AG04450 (cell line): Measurements from ENCODE around the gene DNMT3A. TPM values are rescaled to one million over a fixed set of nuclear protein-coding genes. Genes with fewer than 3 reads are reported as not detected.

Experiments used
- CTCF ChIA-PET: fragments of 300-600, 350-600 bp; formaldehyde crosslinking; extraction: SDS; loops from one replicate; lab custom pipeline; 2022; ENCODE audit warnings: antibody characterized with exemption, inconsistent platforms; lab: Charles Lee
- POLR2A ChIA-PET: fragments of 350-600 bp; formaldehyde crosslinking; extraction: SDS; loops from one replicate; lab custom pipeline; 2021; ENCODE audit warnings: antibody characterized with exemption, inconsistent platforms; lab: Yijun Ruan, JAX
- DNase-seq: peaks from one replicate; pipeline ENCODE4 v3.0.0-alpha.2; 2011; ENCODE audit warnings: low read depth, low spot score
- H3K27ac ChIP-seq: one replicate; pipeline ENCODE4 v1.5.1; 2012; ENCODE audit warnings: low read depth, low read length, control low read depth
- H3K27me3 ChIP-seq: one replicate; pipeline ENCODE4 v1.6.0; 2012; ENCODE audit warnings: low read length; ENCODE audit not compliant: control insufficient read depth, insufficient read depth
- H3K4me3 ChIP-seq: 2 replicates; pipeline ENCODE4 v1.5.1; 2011; ENCODE audit warnings: mild to moderate bottlenecking, low read depth, low read length, control low read depth
- H3K9me3 ChIP-seq: 2 replicates; pipeline ENCODE4 v1.5.1; 2012; ENCODE audit warnings: low read length; ENCODE audit not compliant: control insufficient read depth, insufficient read depth
- polyA plus RNA-seq: library from polyadenylated mRNA; depleted of rRNA; stranded (reverse); fragments of >200 nt; gene quantifications from 2 replicates; pipeline ENCODE4 v1.2.3, GENCODE V29; 2011
- TF ChIP-seq, protein P1 (sequence below): IDR thresholded peaks from 2 replicates; pipeline ENCODE4 v1.5.1; 2011; ENCODE audit warnings: low read depth, low read length, control low read depth, inconsistent platforms

Gene DNMT3A
- polyA plus RNA-seq, 1 experiment, result 4.1 TPM

DNA sequence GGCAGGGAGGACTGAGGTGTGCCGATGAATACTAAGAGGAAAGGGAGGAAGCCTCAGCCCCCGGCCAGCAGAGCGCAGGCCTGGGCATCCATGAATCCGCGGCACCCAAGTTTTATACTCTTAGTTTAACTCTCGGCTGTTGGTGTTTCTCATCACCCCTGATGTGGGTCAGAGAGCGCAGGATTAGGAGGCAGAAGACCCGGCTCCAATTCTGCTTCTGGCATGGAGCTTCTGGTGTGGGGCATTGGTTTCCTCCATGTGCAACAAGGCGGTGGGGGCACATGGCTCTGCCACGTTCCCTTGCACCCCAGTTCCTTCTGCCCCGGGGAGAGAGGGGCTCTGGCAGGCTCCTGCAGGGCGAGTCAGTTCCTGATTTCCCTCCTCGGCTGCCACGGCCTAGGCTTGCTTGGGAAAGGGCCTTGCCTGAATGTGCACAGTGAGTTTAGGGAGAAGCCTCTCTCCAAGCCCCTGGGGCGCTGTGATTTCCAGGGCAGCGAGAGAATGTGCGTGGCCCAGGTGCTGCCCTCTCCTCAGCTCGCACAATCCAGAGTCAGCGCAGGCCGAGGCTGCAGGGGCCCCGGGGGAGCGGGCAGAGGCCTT is 36.2 kb upstream of the DNMT3A start:
- TF ChIP-seq, protein P1, sequence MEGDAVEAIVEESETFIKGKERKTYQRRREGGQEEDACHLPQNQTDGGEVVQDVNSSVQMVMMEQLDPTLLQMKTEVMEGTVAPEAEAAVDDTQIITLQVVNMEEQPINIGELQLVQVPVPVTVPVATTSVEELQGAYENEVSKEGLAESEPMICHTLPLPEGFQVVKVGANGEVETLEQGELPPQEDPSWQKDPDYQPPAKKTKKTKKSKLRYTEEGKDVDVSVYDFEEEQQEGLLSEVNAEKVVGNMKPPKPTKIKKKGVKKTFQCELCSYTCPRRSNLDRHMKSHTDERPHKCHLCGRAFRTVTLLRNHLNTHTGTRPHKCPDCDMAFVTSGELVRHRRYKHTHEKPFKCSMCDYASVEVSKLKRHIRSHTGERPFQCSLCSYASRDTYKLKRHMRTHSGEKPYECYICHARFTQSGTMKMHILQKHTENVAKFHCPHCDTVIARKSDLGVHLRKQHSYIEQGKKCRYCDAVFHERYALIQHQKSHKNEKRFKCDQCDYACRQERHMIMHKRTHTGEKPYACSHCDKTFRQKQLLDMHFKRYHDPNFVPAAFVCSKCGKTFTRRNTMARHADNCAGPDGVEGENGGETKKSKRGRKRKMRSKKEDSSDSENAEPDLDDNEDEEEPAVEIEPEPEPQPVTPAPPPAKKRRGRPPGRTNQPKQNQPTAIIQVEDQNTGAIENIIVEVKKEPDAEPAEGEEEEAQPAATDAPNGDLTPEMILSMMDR, result no peak
- POLR2A ChIA-PET, result no interaction called here
- no peak overlapping the region for H3K4me3 ChIP-seq
- DNase-seq, result no peak
- H3K9me3 ChIP-seq, result peaks cover 16% of the 10 kb centered on the region
- CTCF ChIA-PET, result interaction anchor here (0.6 to 3.8 kb wide), 3 partner anchors 11 to 173 kb away, joined by 6 to 49 read pairs (median 6); no protein-coding TSS in a partner anchor
- H3K27ac ChIP-seq, result no peak overlapping the region
- H3K27me3 ChIP-seq, result no peaks in the 10 kb centered on the region

DNA sequence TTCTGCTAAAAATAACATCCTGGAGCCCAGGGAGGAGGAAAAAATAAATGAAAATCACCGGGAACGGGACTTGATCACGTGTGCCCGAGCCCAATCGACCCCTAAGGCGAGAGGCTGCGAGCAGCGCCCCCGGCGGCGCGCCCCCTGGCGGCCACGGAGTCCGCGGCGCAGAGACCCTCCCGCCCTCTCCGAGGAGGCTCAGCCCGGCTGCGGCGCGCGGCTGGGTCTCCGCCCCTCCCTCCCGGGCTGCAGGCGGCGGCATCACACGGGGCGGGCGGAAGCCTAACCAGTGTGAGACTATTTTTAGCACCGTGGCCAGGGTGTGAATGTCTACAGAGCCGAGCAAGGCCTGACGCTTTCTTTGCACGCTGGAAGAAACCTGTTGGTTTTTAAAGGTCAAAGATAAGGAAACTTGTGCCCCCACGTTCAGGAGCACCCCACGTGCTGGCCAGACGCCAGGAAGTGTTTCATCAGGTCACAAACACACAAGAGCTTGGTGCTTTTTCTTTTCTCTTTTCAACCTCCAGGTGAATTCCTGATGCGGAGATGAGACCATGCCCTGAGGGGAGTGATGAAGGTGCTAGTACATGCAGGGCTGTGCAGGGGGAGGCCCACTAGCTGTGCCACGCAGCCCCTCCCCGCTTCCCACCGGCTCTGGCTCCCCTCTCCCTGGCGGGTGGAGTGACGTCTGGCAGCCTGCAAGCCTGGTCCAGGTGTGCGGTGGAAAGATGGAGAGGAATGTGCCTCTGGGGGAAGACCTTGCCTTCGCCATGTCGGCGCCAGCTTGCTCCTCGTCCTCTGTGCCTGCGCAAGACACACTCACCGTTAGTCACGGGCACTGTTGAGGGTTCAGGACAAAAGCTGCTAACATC is 35.3 kb upstream of the DNMT3A start:
- peaks cover 16% of the 10 kb centered on the region for H3K9me3 ChIP-seq
- H3K4me3 ChIP-seq, result peak overlapping the region; percentile 45
- POLR2A ChIA-PET, result interaction anchor here (0.5 to 0.6 kb wide), 2 partner anchors 142 to 402 kb away, joined by 7 to 11 read pairs; no protein-coding TSS in a partner anchor
- no peaks in the 10 kb centered on the region for H3K27me3 ChIP-seq
- H3K27ac ChIP-seq, result no peak overlapping the region
- TF ChIP-seq, protein P1, result peak; percentile 72
- peak; percentile 41 for DNase-seq
- CTCF ChIA-PET, result interaction anchor here (0.6 to 3.8 kb wide), 12 partner anchors 9 to 287 kb away, joined by 3 to 49 read pairs (median 6); no protein-coding TSS in a partner anchor

DNA sequence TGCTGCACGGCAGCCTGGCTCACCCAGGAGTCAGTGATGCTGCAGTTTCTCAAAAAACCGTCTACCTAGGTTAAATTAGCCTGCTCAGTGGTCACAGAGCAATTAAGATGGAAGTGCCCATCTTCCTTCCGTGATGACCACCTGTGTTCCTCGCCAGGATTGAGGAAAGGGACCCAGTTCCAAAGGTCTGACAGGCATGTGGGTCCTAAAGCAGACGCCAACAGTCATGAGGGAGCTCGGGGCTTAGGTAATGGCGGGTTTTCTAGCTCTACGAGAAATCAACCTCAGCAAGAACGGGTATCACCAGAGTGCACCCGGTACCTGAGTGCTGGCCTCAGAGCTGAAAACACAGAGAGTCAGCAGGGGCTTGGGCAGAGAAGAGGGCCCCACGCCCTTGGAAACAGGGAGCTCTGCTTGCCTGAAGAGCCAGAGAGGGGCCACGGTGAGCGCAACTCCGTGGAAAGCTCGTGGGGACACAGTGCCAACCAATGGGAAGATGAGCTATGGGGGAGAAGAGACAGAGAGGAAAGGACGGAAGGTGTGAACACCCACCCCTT is 34.3 kb upstream of the DNMT3A start:
- POLR2A ChIA-PET, result interaction anchor here (0.6 kb wide), 1 partner anchor 143 kb away, joined by 11 read pairs; no protein-coding TSS in a partner anchor
- peaks cover 2% of the 10 kb centered on the region for H3K27me3 ChIP-seq
- CTCF ChIA-PET, result interaction anchor here (0.6 to 3.8 kb wide), 13 partner anchors 9 to 288 kb away, joined by 3 to 49 read pairs (median 6); no protein-coding TSS in a partner anchor
- TF ChIP-seq, protein P1, result no peak
- no peak for DNase-seq
- H3K4me3 ChIP-seq, result no peak overlapping the region
- H3K9me3 ChIP-seq, result peaks cover 16% of the 10 kb centered on the region
- H3K27ac ChIP-seq, result no peak overlapping the region

DNA sequence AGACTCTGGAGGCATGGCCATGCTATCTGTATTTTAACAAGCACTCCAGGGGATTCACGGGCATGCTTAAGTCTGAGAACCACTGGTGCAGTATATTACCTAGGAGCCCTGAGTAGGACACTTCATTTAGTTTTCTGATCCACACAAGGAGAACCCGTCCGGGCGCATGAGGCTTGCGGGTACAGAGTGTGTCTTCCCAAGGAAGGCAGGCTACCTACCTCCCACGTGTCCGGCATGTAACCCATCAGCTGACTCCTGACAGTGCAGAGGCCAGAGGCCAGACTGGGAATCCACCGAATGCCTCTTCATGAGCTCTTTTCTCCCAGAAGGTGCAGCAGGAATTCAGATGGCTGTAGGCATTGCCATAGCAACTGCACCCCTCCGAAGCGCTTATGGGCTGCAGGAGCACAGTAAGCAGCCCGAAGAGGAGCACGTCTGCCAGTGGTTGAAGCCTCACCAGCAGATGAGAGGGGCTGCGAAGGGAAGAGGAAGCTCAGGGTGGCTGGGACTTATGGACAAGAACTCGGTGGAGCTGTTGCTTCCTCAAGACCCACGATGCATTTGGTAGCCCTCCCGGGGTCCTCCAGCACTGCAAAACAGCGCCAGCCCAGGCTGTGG is 33.8 kb upstream of the DNMT3A start:
- CTCF ChIA-PET, result interaction anchor here (0.6 to 3.8 kb wide), 12 partner anchors 8 to 289 kb away, joined by 3 to 49 read pairs (median 6); no protein-coding TSS in a partner anchor
- Histone ChIP-seq H3K27ac (no peak overlapping the region), H3K9me3 (peaks cover 16% of the 10 kb centered on the region), H3K4me3 (no peak overlapping the region), H3K27me3 (peaks cover 2% of the 10 kb centered on the region)
- POLR2A ChIA-PET, result no interaction called here
- DNase-seq, result no peak
- TF ChIP-seq, protein P1, result no peak
